ENCODE data around the gene TMEM108. TPM values are rescaled to one million over a fixed set of nuclear protein-coding genes. Genes with fewer than 3 reads are reported as not detected.
A peak's percentile ranks its signal among the peaks of the same experiment; 100 is the strongest.

The TMEM108 gene
- polyA plus RNA-seq, 1 of the 3 experiments (the other 2 are of a cell fraction), result 8.6 TPM

DNA sequence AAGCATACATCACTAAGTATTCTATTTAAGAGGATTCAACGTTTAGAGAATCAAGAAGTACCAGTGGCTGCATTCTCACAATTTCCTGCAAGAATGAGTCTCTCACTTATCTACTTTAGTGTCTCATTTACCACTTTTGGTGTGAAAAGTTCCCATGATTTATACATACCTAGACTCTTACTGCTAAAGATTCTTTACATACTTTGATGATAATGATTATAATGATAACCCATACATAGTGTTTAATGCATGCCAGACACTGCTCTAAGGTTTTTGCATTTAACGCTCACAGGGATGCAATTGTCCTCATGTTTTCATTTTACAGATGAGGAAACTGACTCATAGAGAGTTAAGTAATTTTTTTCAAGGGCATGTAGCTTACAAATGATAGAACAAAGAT is 133.6 kb downstream of the TMEM108 start:
- ChIA-PET POLR2A (no interaction called here), CTCF (interaction anchor here (0.8 kb wide), 1 partner anchor 130 kb away, joined by 3 read pairs; no protein-coding TSS in a partner anchor)
- Histone ChIP-seq H4K20me1 (ENCODE audit: insufficient read depth) (no peaks in the 10 kb centered on the region), H3K4me2 (no peak overlapping the region), H3K9me3 (no peaks in the 10 kb centered on the region), H3K79me2 (ENCODE audit: insufficient read depth) (no peaks in the 10 kb centered on the region), H3K9ac (no peak overlapping the region), H3F3A (replicated peaks; ENCODE audit: insufficient read depth) (no peaks in the 10 kb centered on the region), H3K9me2 (no peaks in the 10 kb centered on the region), H3K4me3 (ENCODE audit: low read depth in 2 of 2, low read length in 1 of 2) (no peak overlapping the region), H3K4me1 (ENCODE audit: control insufficient read depth in 1 of 2, insufficient read depth in 2 of 2, low read depth in 1 of 2, low read length in 1 of 2) (peaks cover 7 to 8% of the 10 kb centered on the region in 2 experiments; a peak in 2 of 4 replicates), H3K27me3 (ENCODE audit: insufficient read depth) (no peaks in the 10 kb centered on the region), H2AFZ (ENCODE audit: low read depth) (no peak overlapping the region), H3K27ac (ENCODE audit: low read depth in 2 of 2, low read length in 1 of 2) (no peak overlapping the region), H3K36me3 (replicated peaks in 1 of 2; ENCODE audit: control insufficient read depth in 1 of 2, insufficient read depth in 2 of 2, low read length in 1 of 2) (peaks cover 0 to 2% of the 10 kb centered on the region in 2 experiments)
- no peak for DNase-seq
- TF ChIP-seq, protein P1, sequence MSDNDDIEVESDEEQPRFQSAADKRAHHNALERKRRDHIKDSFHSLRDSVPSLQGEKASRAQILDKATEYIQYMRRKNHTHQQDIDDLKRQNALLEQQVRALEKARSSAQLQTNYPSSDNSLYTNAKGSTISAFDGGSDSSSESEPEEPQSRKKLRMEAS (IDR thresholded peaks at IDR 0.05; ENCODE audit: low read depth), result no peak
- TF ChIP-seq POLR2AphosphoS5 (IDR thresholded peaks at IDR 0.05; ENCODE audit: low read depth, low read length), result no peak
- no peak for TF ChIP-seq SMC3 (IDR thresholded peaks at IDR 0.05; ENCODE audit: low read depth, low read length)
- TF ChIP-seq TCF12 (IDR thresholded peaks at IDR 0.05), result 0 out of 2 replicates have a peak, but pooled peaks have one; percentile 6
- TF ChIP-seq, protein P2, sequence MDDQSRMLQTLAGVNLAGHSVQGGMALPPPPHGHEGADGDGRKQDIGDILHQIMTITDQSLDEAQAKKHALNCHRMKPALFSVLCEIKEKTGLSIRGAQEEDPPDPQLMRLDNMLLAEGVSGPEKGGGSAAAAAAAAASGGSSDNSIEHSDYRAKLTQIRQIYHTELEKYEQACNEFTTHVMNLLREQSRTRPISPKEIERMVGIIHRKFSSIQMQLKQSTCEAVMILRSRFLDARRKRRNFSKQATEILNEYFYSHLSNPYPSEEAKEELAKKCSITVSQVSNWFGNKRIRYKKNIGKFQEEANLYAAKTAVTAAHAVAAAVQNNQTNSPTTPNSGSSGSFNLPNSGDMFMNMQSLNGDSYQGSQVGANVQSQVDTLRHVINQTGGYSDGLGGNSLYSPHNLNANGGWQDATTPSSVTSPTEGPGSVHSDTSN (IDR thresholded peaks at IDR 0.05), result no peak
- WGBS (ENCODE audit: low lambda C conversion rate), result 70% methylated on average over 2 of the region's 2 CpGs

DNA sequence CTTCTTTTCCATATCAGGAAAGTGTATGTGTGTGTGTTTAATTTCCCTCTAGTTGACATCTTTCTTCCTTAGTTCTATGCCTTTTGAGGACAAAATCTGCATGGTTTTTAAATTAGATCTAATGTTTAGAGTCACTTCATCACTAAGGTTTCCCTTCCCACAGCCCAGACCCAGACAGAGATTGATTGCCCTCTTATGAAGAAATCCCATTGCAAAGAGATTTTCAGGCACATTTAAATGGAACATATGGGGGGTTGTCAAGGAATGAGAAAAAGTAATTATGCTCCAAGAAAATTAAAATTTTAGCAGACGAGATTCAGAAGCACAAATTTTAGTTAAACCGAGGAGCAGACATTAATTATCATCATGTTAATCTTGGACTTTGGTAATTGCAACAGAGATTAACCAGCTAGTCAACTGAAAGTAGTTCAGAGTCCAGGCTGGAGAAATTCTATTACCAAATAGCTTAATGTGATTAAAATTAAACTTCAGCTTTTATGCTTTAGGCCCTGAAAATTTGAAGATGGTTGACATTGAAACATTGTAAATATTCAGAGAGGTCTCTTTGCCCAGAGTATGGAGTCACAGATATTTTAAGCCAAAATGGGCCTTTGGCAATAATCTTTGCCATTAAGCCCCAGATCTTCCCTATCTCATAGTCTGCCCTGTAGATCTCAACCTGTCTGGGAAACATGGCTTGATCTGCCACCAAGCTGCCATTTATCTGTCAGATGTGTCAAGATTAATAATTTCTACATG is 143.4 kb downstream of the TMEM108 start:
- H3K4me2 ChIP-seq, result no peak overlapping the region
- H3K4me1 ChIP-seq (ENCODE audit: control insufficient read depth in 1 of 2, insufficient read depth in 2 of 2, low read depth in 1 of 2, low read length in 1 of 2), result peaks cover 0 to 7% of the 10 kb centered on the region in 2 experiments; a peak in 2 of 4 replicates
- H3K27ac ChIP-seq (ENCODE audit: low read depth in 2 of 2, low read length in 1 of 2), result peak overlapping the region in 1 of 2 experiments; percentile 34; a peak in 1 of 4 replicates
- no peak overlapping the region for H3K9ac ChIP-seq
- no peak for DNase-seq
- H2AFZ ChIP-seq (ENCODE audit: low read depth), result no peak overlapping the region
- no peaks in the 10 kb centered on the region for H3F3A ChIP-seq (replicated peaks; ENCODE audit: insufficient read depth)
- H4K20me1 ChIP-seq (ENCODE audit: insufficient read depth), result no peaks in the 10 kb centered on the region
- POLR2A ChIA-PET, result no interaction called here
- no peak overlapping the region for H3K4me3 ChIP-seq (ENCODE audit: low read depth in 2 of 2, low read length in 1 of 2)
- no peaks in the 10 kb centered on the region for H3K36me3 ChIP-seq (replicated peaks in 1 of 2; ENCODE audit: control insufficient read depth in 1 of 2, insufficient read depth in 2 of 2, low read length in 1 of 2)
- no peaks in the 10 kb centered on the region; the same call in 1 of the 2 replicates for H3K9me2 ChIP-seq
- 74% methylated on average over 2 of the region's 2 CpGs for WGBS (ENCODE audit: low lambda C conversion rate)
- H3K9me3 ChIP-seq, result no peaks in the 10 kb centered on the region
- no peaks in the 10 kb centered on the region for H3K27me3 ChIP-seq (ENCODE audit: insufficient read depth)
- H3K79me2 ChIP-seq (ENCODE audit: insufficient read depth), result no peaks in the 10 kb centered on the region
- CTCF ChIA-PET, result interaction anchor here (1.1 to 1.8 kb wide), 3 partner anchors 45 to 87 kb away, joined by 3 to 4 read pairs (median 3); no protein-coding TSS in a partner anchor
- TF ChIP-seq, protein P2 (IDR thresholded peaks at IDR 0.05), result no peak
- peak; percentile 7; the same call in 1 of the 2 replicates for TF ChIP-seq GATA2 (CRISPR knock-in tag; IDR thresholded peaks at IDR 0.05)

All from SK-N-SH (cell line).